Right lobe of liver (tissue), 6 donors: ENCODE results near the gene SF3B6. TPM values are rescaled to one million over a fixed set of nuclear protein-coding genes. Genes with fewer than 3 reads are reported as not detected.

Experiments used
- ATAC-seq, 4 donors: fragments of 200-7000 bp; cut with Tn5 transposase; one replicate each; pipeline ENCODE4 v1.9.1; 2020; ENCODE audit warnings: mild to moderate bottlenecking in 4 of 4, moderate library complexity in 4 of 4
- DNase-seq, 3 donors: peaks; one replicate each; pipeline ENCODE4 v3.0.0-alpha.2; 2020
- H3K27ac ChIP-seq, 3 donors: fragments of 200-600 bp; one replicate each; pipeline ENCODE4 v1.8.0; 2022
- H3K27me3 ChIP-seq, 2 donors: fragments of 200-600 bp; one replicate each; pipeline ENCODE4 v1.8.0; 2022
- H3K36me3 ChIP-seq, 4 donors: fragments of 200-600 bp; sonication (generic) in 1 of 4; one replicate each; pipeline versions ENCODE4 v1.5.1 to v1.8.0; 2017 to 2022; ENCODE audit warnings: control low read depth in 1 of 4
- H3K4me1 ChIP-seq, 4 donors: fragments of 200-600 bp; sonication (generic) in 1 of 4; one replicate each; pipeline versions ENCODE4 v1.5.1 to v1.8.0; 2017 to 2022; ENCODE audit warnings: control low read depth in 1 of 4
- H3K4me3 ChIP-seq, 3 donors: fragments of 200-600 bp; one replicate each; pipeline ENCODE4 v1.8.0; 2022
- H3K9me3 ChIP-seq, 4 donors: fragments of 200-600 bp; sonication (generic) in 1 of 4; one replicate each; pipeline versions ENCODE4 v1.5.1 to v1.8.0; 2017 to 2022; ENCODE audit warnings: control low read depth in 1 of 4
- POLR2A ChIP-seq: fragments of 450-650 bp; IDR thresholded peaks from one replicate; pipeline ENCODE4 v1.6.1; 2017; ENCODE audit warnings: antibody characterized with exemption, mild to moderate bottlenecking
- WGBS: methylation state at CpG from one replicate; pipeline ENCODE4 v1.1.6; 2018; ENCODE audit warnings: low coverage, low lambda C conversion rate; ENCODE audit not compliant: insufficient coverage; ENCODE audit errors: missing lambda C conversion rate; 5-methylcytosine and 5-hydroxymethylcytosine counted together
- intact Hi-C, 2 donors: fragments of 100-400 bp; cut with DNase I; formaldehyde crosslinking; loops; one replicate each; pipeline versions ENCODE4 v1.11.2 to v1.14.1; 2022
- total RNA-seq, 6 experiments: library from RNA; depleted of rRNA in 2 of 6; stranded (reverse); fragments of >200 nt in 2 of 6; fragmentation: NEBNext Ultra II Directional in 3 of 6; extraction: Animal tissue kit (Norgen Biotek cat#: 25700) in 3 of 6; gene quantifications; one replicate each; pipeline versions ENCODE4 v1.1.0 to v1.2.4, GENCODE V29; 2016 to 2023
- TF ChIP-seq, protein P1 (sequence below), 4 donors: fragments of 200-600 bp in 3 of 4; fragments of 450-650 bp in 1 of 4; IDR thresholded peaks; one replicate each; pipeline versions ENCODE4 v1.5.1 to v1.8.0; 2016 to 2022; ENCODE audit warnings: antibody characterized with exemption in 4 of 4, mild to moderate bottlenecking in 2 of 4
- donor health status: DM: no; HTN: yes; CAD: no.
- donor health status: DM: no; HTN: no; CAD: no.
- donor health status: DM: no; HTN: no; CAD: no.
- donor health status: DM: no; HTN: yes; CAD: no.
- donor health status: DM: no; HTN: yes; CAD: no.

The SF3B6 gene
- total RNA-seq, 6 experiments from 2014 or later, result 32.7 to 70.8 (median 40.3) TPM

DNA sequence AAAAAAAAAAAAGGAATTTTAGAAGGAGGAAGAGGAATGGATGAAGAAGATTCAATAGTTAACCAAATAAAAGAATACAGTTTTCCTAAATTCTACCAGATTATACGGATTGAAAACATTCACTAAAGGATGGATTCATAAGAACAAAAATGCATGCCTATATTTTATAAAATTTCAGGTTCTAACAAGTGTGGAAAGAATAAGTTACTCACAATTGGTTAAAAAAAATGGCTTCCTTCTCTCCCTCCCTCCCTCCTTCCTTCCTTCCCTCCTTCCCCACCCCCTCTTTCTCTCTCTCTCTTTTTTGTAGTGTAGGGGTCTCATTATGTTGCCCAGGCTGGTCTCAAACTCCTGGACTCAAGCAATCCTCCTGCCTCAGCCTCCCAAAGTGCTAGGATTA is 10.1 kb upstream of the SF3B6 start:
- peaks cover 0 to 8% (median 0%) of the 10 kb centered on the region in 4 donors for H3K4me1 ChIP-seq
- H3K27me3 ChIP-seq, result no peaks in the 10 kb centered on the region
- no peak overlapping the region for H3K4me3 ChIP-seq
- no peak overlapping the region for H3K27ac ChIP-seq
- WGBS, result 67% methylated on average over 1 of the region's 1 CpG
- TF ChIP-seq POLR2A, result no peak
- TF ChIP-seq, protein P1, sequence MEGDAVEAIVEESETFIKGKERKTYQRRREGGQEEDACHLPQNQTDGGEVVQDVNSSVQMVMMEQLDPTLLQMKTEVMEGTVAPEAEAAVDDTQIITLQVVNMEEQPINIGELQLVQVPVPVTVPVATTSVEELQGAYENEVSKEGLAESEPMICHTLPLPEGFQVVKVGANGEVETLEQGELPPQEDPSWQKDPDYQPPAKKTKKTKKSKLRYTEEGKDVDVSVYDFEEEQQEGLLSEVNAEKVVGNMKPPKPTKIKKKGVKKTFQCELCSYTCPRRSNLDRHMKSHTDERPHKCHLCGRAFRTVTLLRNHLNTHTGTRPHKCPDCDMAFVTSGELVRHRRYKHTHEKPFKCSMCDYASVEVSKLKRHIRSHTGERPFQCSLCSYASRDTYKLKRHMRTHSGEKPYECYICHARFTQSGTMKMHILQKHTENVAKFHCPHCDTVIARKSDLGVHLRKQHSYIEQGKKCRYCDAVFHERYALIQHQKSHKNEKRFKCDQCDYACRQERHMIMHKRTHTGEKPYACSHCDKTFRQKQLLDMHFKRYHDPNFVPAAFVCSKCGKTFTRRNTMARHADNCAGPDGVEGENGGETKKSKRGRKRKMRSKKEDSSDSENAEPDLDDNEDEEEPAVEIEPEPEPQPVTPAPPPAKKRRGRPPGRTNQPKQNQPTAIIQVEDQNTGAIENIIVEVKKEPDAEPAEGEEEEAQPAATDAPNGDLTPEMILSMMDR (IDR thresholded peaks at IDR 0.05), result no peak
- ATAC-seq (no peak), DNase-seq (no peak)
- intact Hi-C loops, result no loop called here
- H3K36me3 ChIP-seq, result no peaks in the 10 kb centered on the region
- H3K9me3 ChIP-seq, result no peaks in the 10 kb centered on the region

DNA sequence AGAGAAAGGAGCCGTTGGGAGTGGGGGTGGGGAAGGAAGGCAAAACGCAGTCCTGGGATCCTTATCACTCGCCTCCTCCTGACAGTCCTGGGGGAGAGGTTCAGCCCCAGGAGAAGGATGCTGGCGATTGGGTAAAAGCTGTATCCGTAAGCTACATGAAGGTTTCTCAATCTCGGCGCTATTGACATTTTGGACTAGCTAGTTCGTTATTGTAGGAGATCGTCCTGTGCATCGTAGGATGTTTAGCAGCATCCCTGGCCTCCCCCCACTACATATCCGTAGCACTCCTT is 9.0 kb upstream of the SF3B6 start:
- H3K27me3 ChIP-seq, result no peaks in the 10 kb centered on the region
- DNase-seq (no peak), ATAC-seq (no peak)
- peak overlapping the region; percentile 59 to 70 (median 63) for H3K4me3 ChIP-seq
- intact Hi-C loops, result no loop called here
- peak overlapping the region; percentile 52 to 81 (median 72) for H3K27ac ChIP-seq
- no peaks in the 10 kb centered on the region for H3K9me3 ChIP-seq
- 15% methylated on average over 7 of the region's 11 CpGs for WGBS
- TF ChIP-seq, protein P1 (IDR thresholded peaks at IDR 0.05), result no peak
- TF ChIP-seq POLR2A, result no peak
- H3K36me3 ChIP-seq, result no peaks in the 10 kb centered on the region
- peaks cover 0 to 8% (median 0%) of the 10 kb centered on the region in 4 donors for H3K4me1 ChIP-seq

DNA sequence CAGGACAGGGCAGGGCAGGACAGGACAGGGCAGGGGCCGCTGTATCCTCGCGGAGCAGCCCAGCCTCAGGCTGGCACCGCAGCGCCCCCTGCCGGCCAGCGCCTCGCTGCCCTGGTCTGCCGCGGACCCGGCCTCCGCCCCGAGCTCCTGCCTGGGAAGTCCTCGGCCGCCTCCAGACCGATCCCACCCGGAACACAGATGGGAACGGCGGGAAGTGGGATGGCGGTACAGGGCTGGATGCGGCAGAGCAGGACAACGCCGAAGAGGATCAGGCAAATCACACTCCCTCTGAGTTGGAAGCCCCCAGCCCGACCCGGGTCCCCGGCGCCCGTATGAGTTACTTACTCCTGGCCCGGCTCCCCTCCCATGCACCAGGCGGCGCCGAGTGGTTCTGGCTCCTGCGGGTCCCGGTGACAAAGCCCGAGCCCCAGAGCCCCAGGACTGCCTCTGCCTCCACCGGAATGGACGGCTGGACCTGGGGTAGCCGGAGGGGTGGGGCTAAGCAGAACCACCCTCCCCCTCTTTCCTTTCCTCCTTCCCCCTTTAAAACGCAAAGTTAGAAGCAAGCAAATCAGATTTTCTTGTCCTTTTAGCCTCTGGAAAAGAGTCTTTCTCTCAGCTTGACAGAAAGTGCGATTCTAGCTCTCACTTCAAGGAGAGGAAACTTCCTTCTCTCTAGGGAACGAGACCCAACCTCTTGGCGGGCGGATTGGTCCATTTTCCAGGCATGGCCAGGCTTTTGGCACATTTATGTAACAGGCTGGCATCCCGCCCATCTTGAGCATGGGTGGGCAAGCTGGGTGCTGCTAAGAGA is 8.5 kb upstream of the SF3B6 start, which contains the start of gene TP53I3:
TSS of gene TP53I3 (minus strand) at position 449 of the 814 bp plus-strand sequence. CDS start 508 bp downstream, outside the sequence.
- ATAC-seq (peak; percentile 91 to 97 (median 96)), DNase-seq (peak; percentile 94 to 95 (median 94))
- H3K4me1 ChIP-seq, result peaks cover 0 to 8% (median 0%) of the 10 kb centered on the region in 4 donors
- peak within 1 kb of the TSS; percentile 59 to 70 (median 63) for H3K4me3 ChIP-seq
- TF ChIP-seq, protein P1 (IDR thresholded peaks at IDR 0.05), result peak; percentile 97 to 98 (median 98)
- TF ChIP-seq POLR2A, result peak; percentile 82
- WGBS, result 0% methylated on average over 8 of the region's 44 CpGs
- no peaks in the 10 kb centered on the region for H3K9me3 ChIP-seq
- intact Hi-C loops, result no loop called here
- peak within 1 kb of the TSS; percentile 52 to 81 (median 72) for H3K27ac ChIP-seq
- H3K36me3 ChIP-seq, result no peaks in the 10 kb centered on the region
- no peaks in the 10 kb centered on the region for H3K27me3 ChIP-seq

DNA sequence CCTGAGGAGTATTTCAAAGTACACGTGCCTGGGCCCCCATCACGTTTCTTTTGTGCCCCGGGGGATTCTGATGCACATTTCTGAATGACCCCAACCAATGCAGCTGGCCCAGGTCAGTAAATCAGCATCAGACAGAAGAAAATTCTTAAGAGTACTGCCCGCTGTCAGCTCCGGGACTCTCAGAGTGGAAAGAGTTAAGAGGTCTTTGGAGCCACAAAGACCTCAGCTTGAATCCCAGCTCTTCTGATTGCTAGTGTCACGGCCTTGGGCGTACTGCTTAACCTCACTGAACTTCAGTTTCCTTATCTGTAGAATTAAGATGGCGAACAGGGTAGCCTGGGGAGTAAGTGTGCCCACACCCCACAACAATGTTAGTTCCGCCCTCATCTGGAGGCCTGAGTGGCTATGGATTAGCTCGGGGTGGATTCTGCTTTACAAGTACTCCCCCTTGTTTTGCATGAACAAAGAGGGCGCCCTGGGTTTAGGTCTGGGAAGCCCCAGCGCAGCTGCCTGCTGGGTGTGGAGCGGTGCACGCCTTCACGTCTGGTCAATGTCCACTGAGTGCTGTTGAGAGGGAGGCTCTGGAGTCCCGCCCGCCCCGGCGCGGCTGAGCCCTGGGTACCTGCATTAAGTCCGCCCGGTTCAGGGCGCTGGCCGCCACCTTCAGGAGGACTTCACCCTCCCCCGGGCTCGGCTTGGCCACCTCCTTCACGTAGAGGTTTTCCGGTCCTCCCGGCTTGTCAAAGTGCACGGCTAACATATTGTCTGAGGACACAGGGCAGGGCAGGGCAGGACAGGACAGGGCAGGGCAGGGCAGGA is 7.7 kb upstream of the SF3B6 start:
- 10% methylated on average over 15 of the region's 30 CpGs for WGBS
- peak in 1 of 3 donors; percentile 83 for DNase-seq
- H3K27me3 ChIP-seq, result no peaks in the 10 kb centered on the region
- no peaks in the 10 kb centered on the region for H3K36me3 ChIP-seq
- TF ChIP-seq POLR2A, result no peak
- TF ChIP-seq, protein P1 (IDR thresholded peaks at IDR 0.05), result no peak
- intact Hi-C loops, result no loop called here
- peak overlapping the region; percentile 52 to 81 (median 72) for H3K27ac ChIP-seq
- H3K9me3 ChIP-seq, result no peaks in the 10 kb centered on the region
- peak overlapping the region; percentile 59 to 70 (median 63) for H3K4me3 ChIP-seq
- peaks cover 0 to 8% (median 0%) of the 10 kb centered on the region in 4 donors for H3K4me1 ChIP-seq
- ATAC-seq, result peak; percentile 80 to 86 (median 84)
